Upper lobe of left lung (tissue), 6 donors: ENCODE results near the gene MCU. TPM values are rescaled to one million over a fixed set of nuclear protein-coding genes. Genes with fewer than 3 reads are reported as not detected.

Experiments
- ATAC-seq, 2 donors: fragments of 200-7000 bp; cut with Tn5 transposase; one replicate each; pipeline ENCODE4 v1.9.1; 2022; ENCODE audit warnings: mild to moderate bottlenecking in 2 of 2, moderate library complexity in 2 of 2; ENCODE audit not compliant: low FRiP score in 2 of 2
- DNase-seq, 2 donors: peaks; one replicate each; pipeline ENCODE4 v3.0.0-alpha.2; 2019 to 2020
- H3K27ac ChIP-seq, 4 donors: fragments of 200-600 bp; sonication (generic); one replicate each; pipeline ENCODE4 v1.5.1; 2016 to 2019
- H3K27me3 ChIP-seq, 4 donors: fragments of 200-600 bp; sonication (generic); one replicate each; pipeline ENCODE4 v1.5.1; 2017 to 2019
- H3K36me3 ChIP-seq, 4 donors: fragments of 200-600 bp; sonication (generic); one replicate each; pipeline ENCODE4 v1.5.1; 2016 to 2019
- H3K4me1 ChIP-seq, 4 donors: fragments of 200-600 bp; sonication (generic); one replicate each; pipeline ENCODE4 v1.5.1; 2018 to 2019
- H3K4me3 ChIP-seq, 4 donors: fragments of 200-600 bp; sonication (generic); one replicate each; pipeline ENCODE4 v1.5.1; 2017 to 2019; ENCODE audit warnings: mild to moderate bottlenecking in 2 of 4, moderate library complexity in 1 of 4
- H3K9me3 ChIP-seq, 4 donors: fragments of 200-600 bp; sonication (generic); one replicate each; pipeline ENCODE4 v1.5.1; 2018 to 2019
- EP300 ChIP-seq, 4 donors: sonication (generic); formaldehyde crosslinking; IDR thresholded peaks; one replicate each; pipeline ENCODE4 v1.5.1; 2017; ENCODE audit warnings: antibody characterized with exemption in 4 of 4, control low read depth in 2 of 4
- POLR2A ChIP-seq, 4 donors: fragments of 450-650 bp; IDR thresholded peaks; one replicate each; pipeline ENCODE4 v1.5.1; 2016 to 2017; ENCODE audit warnings: antibody characterized with exemption in 4 of 4, mild to moderate bottlenecking in 2 of 4
- POLR2AphosphoS5 ChIP-seq, 2 donors: sonication (generic); formaldehyde crosslinking; IDR thresholded peaks; one replicate each; pipeline ENCODE4 v1.5.1; 2017; ENCODE audit warnings: antibody characterized with exemption in 2 of 2
- WGBS, 2 donors: methylation state at CpG; one replicate each; pipeline ENCODE4 v1.1.5; 2017 to 2018; 5-methylcytosine and 5-hydroxymethylcytosine counted together
- total RNA-seq, 6 donors: library from RNA; depleted of rRNA in 4 of 6; stranded (reverse); fragments of >200 nt in 4 of 6; gene quantifications; one replicate each; pipeline versions ENCODE4 v1.1.0 to v1.2.1, GENCODE V29; 2016 to 2021
- TF ChIP-seq, protein P1 (sequence below), 6 experiments: fragments of 450-650 bp in 4 of 6; fragments of 200-600 bp in 2 of 6; sonication (generic) in 2 of 6; IDR thresholded peaks; one replicate each; pipeline ENCODE4 v1.5.1; 2016 to 2019; ENCODE audit warnings: antibody characterized with exemption in 6 of 6
- donor health status: DM: no; HTN: no; CAD: no; lungs with moderate emphysema.
- donor health status: DM: no; HTN: yes; CAD: no; lungs with severe emphysema.

Gene MCU
- total RNA-seq, 6 donors from 2014 or later: 28.2 to 50.5 (median 32.1) TPM

DNA sequence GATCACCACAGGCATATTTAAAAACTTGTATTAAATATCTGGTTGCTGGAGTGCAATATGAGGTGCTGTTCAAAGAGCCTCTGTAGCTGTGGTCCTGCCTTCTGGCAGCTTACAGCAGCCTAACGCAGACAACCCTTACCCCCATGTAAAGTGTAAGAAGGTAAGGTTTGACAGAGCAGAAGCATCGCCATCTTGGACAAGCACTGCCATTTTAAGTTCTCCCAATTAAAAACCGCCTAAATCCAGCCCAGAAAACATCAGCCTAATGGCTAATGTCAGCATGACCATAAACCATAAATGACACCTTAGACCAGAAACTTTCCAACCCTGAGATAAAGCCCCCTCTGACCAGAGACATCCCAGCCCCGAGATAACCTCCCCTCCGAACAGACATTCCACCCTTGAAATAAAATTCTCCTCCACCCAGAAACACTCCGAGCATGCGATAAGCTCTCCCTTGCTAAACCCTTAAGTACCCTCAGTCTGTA is 196.3 kb downstream of the MCU start:
- ATAC-seq: no peak

DNA sequence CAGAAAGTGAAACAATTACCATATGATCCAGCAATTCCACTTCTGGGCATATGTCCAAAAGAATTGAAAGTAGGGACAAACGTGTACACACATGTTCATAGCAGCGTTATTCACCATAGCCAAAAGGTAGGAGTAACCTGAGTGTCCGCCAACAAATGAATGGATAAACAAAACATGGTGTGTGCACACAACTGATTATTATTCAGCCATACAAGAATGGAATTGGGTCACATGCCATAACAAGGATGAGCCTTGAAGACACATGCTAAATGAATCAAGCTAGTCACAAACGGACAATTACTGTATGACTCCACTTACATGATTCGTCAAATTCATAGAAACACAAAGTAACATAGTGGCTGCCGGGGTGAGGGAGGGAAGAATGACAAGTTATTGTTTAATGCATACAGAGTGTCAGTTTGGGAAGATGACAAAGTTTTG is 197.5 kb downstream of the MCU start:
- Histone ChIP-seq H3K27ac (no peak overlapping the region), H3K4me3 (no peak overlapping the region), H3K9me3 (no peaks in the 10 kb centered on the region), H3K36me3 (peaks cover 0 to 29% (median 6%) of the 10 kb centered on the region in 4 donors), H3K4me1 (no peaks in the 10 kb centered on the region), H3K27me3 (no peaks in the 10 kb centered on the region)
- DNase-seq (no peak), ATAC-seq (no peak)
- no peak for TF ChIP-seq POLR2AphosphoS5 (IDR thresholded peaks at IDR 0.05)
- no peak for TF ChIP-seq POLR2A (IDR thresholded peaks at IDR 0.05)
- no peak for TF ChIP-seq EP300 (IDR thresholded peaks at IDR 0.05)
- TF ChIP-seq, protein P1, sequence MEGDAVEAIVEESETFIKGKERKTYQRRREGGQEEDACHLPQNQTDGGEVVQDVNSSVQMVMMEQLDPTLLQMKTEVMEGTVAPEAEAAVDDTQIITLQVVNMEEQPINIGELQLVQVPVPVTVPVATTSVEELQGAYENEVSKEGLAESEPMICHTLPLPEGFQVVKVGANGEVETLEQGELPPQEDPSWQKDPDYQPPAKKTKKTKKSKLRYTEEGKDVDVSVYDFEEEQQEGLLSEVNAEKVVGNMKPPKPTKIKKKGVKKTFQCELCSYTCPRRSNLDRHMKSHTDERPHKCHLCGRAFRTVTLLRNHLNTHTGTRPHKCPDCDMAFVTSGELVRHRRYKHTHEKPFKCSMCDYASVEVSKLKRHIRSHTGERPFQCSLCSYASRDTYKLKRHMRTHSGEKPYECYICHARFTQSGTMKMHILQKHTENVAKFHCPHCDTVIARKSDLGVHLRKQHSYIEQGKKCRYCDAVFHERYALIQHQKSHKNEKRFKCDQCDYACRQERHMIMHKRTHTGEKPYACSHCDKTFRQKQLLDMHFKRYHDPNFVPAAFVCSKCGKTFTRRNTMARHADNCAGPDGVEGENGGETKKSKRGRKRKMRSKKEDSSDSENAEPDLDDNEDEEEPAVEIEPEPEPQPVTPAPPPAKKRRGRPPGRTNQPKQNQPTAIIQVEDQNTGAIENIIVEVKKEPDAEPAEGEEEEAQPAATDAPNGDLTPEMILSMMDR (IDR thresholded peaks at IDR 0.05): no peak
- 59 to 60% methylated on average over 6 of the region's 6 CpGs for WGBS, 2 donors

More for the DNA sequence above, 196.3 kb downstream of the MCU start:
- no peak for DNase-seq
- H3K27ac ChIP-seq: no peak overlapping the region
- WGBS, 2 donors: 90 to 98% methylated on average over 5 to 7 of the region's 7 CpGs
- TF ChIP-seq POLR2A (IDR thresholded peaks at IDR 0.05): no peak
- TF ChIP-seq, protein P1 (IDR thresholded peaks at IDR 0.05): no peak
- no peak overlapping the region for H3K4me3 ChIP-seq
- H3K4me1 ChIP-seq: no peaks in the 10 kb centered on the region
- H3K27me3 ChIP-seq: no peaks in the 10 kb centered on the region
- no peaks in the 10 kb centered on the region for H3K9me3 ChIP-seq
- peaks cover 0 to 35% (median 6%) of the 10 kb centered on the region in 4 donors for H3K36me3 ChIP-seq

DNA sequence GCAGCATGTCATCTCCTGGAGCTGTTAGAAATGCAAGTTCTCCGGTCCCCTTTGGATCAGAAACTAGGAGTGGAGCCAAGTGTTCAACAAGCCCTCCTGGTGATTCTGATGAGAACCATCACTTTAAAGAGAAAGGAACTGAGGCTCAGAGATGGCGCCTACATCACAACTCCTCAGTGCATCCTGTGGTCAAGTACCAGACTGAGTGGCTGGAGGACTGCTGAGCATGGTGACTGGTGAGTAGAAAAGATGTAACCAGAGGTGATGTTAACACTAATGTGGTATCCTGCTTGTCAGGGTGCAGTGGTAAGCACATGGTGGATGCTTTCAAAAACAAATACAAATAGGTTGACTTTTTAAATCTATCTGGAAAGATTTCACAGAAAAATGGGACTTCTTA is 198.1 kb downstream of the MCU start:
- ATAC-seq (no peak), DNase-seq (no peak)
- TF ChIP-seq, protein P1 (IDR thresholded peaks at IDR 0.05): no peak
- TF ChIP-seq POLR2AphosphoS5 (IDR thresholded peaks at IDR 0.05): no peak
- TF ChIP-seq EP300 (IDR thresholded peaks at IDR 0.05): no peak
- TF ChIP-seq POLR2A (IDR thresholded peaks at IDR 0.05): no peak
- Histone ChIP-seq H3K36me3 (peaks cover 0 to 24% (median 5%) of the 10 kb centered on the region in 4 donors), H3K9me3 (no peaks in the 10 kb centered on the region), H3K4me1 (no peaks in the 10 kb centered on the region), H3K27ac (no peak overlapping the region), H3K4me3 (no peak overlapping the region), H3K27me3 (no peaks in the 10 kb centered on the region)
- WGBS, 2 donors: 93 to 94% methylated on average over 2 of the region's 2 CpGs

DNA sequence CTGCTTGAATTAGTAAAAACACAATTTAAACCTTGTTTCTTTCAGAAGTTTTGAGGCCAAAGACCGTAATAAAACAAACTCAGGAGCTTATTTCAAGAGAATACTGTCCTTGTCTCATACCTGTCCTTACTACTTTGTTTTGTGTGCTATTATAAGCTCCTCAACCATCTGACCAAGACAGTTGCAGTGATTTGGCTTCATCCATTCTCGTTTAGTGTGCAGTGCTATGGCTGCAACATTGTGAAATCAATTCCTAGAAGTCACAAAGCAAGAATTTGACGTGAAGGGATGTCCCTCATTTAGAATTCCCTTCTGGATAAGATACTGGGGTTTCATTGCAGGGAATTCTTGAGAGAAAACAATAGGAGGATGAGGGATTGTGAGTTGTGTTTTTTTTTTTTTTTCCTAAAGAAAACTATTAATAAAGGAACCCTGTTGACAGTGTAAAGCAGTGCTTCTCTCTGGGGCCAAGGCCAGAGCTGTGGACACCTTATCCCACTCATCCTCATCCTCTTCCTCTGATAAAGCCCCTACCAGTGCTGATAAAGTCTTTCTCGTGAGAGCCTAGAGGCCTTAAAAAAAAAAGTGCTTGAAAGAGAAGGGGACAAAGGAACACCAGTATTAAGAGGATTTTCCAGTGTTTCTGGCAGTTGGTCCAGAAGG is 201.3 kb downstream of the MCU start, which contains the start of gene OIT3:
Gene OIT3, plus strand, starts transcription at position 604 of the 663 bp plus-strand sequence. CDS start 60 bp downstream, outside the sequence.
- H3K27me3 ChIP-seq: no peaks in the 10 kb centered on the region
- no peak for DNase-seq
- no peak within 1 kb of the TSS for H3K27ac ChIP-seq
- ATAC-seq: no peak
- no peaks in the 10 kb centered on the region for H3K4me1 ChIP-seq
- H3K9me3 ChIP-seq: no peaks in the 10 kb centered on the region
- peaks cover 0 to 2% (median under 1%) of the 10 kb centered on the region in 4 donors for H3K36me3 ChIP-seq
- TF ChIP-seq EP300 (IDR thresholded peaks at IDR 0.05) (no peak), POLR2A (IDR thresholded peaks at IDR 0.05) (no peak), POLR2AphosphoS5 (IDR thresholded peaks at IDR 0.05) (no peak)
- TF ChIP-seq, protein P1 (IDR thresholded peaks at IDR 0.05): no peak
- WGBS, 2 donors: 50 to 63% methylated on average over 4 of the region's 4 CpGs
- H3K4me3 ChIP-seq: no peak within 1 kb of the TSS
